ENCODE data around the gene EXOC6B. TPM values are rescaled to one million over a fixed set of nuclear protein-coding genes. Genes with fewer than 3 reads are reported as not detected.

EXOC6B gene
- total RNA-seq, 2 donors from 2014 or later: 51.3 to 68.9 TPM

DNA sequence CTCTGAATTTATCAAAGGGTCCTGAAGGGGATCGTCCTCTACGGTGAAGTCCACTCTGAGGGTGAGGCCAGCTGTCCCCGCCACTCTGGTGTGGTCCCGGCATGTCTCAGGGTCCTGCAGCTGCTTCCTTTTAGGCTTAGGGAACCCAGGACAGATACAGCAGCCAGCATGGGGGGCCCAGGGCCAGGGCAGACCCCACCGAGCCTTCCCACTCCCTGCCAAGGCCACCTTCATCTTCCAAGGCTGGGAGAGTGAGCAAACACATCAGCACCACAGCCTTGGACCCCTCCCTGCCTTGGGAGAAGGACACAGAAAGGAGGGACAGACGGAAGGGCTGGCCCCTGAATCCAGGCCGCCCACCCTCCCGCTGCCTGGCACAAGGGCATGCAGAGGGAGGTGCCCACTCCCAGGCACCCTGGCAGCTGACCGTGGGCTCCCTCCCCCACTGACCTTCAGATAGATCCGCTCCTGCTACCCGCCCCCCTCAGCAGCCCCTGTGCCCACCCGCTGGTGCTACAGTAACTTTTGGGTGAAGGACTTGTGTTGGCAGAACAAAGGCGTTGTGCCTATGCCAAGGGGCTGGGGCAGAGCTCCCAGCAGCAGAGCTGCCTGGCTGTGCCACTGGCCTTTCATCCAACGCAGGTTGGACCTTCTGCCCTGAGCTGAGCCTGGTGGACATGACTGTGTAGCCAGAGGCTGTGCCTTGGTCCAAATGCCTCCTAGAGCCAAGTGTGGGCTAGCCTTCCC is 685.8 kb downstream of the EXOC6B start:
- no peaks in the 10 kb centered on the region for H3K36me3 Mint-ChIP-seq (ENCODE audit: low read depth)
- H3K27ac Mint-ChIP-seq: no peak overlapping the region
- Histone ChIP-seq H3K9me3 (ENCODE audit: control insufficient read depth, low read length) (no peaks in the 10 kb centered on the region), H3K4me3 (ENCODE audit: low read length) (no peak overlapping the region), H3K27ac (ENCODE audit: low read depth, low read length) (no peak overlapping the region), H3K36me3 (ENCODE audit: control insufficient read depth, insufficient read depth, low read length) (no peaks in the 10 kb centered on the region), H3K4me1 (ENCODE audit: control insufficient read depth, insufficient read depth, low read length) (no peaks in the 10 kb centered on the region), H3K9ac (ENCODE audit: extremely low read depth, low read length, poor library complexity, severe bottlenecking) (no peak overlapping the region), H3K27me3 (ENCODE audit: control insufficient read depth, insufficient read depth, low read length, poor library complexity, severe bottlenecking) (peaks cover 70% of the 10 kb centered on the region)
- H3K9me3 Mint-ChIP-seq: no peaks in the 10 kb centered on the region
- WGBS, 2 experiments (ENCODE audit: insufficient coverage in 1 of 2, insufficient read length in 1 of 2): 90% methylated on average over 5 to 14 of the region's 14 CpGs
- H3K4me1 Mint-ChIP-seq: peaks cover 2% of the 10 kb centered on the region
- H3K4me3 Mint-ChIP-seq: no peak overlapping the region
- H3K27me3 Mint-ChIP-seq (ENCODE audit: insufficient read depth): peaks cover 70% of the 10 kb centered on the region
- TF ChIP-seq, protein P1, sequence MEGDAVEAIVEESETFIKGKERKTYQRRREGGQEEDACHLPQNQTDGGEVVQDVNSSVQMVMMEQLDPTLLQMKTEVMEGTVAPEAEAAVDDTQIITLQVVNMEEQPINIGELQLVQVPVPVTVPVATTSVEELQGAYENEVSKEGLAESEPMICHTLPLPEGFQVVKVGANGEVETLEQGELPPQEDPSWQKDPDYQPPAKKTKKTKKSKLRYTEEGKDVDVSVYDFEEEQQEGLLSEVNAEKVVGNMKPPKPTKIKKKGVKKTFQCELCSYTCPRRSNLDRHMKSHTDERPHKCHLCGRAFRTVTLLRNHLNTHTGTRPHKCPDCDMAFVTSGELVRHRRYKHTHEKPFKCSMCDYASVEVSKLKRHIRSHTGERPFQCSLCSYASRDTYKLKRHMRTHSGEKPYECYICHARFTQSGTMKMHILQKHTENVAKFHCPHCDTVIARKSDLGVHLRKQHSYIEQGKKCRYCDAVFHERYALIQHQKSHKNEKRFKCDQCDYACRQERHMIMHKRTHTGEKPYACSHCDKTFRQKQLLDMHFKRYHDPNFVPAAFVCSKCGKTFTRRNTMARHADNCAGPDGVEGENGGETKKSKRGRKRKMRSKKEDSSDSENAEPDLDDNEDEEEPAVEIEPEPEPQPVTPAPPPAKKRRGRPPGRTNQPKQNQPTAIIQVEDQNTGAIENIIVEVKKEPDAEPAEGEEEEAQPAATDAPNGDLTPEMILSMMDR (conservative IDR thresholded peaks at IDR 0.05): no peak
- DNase-seq: peak; percentile 22

DNA sequence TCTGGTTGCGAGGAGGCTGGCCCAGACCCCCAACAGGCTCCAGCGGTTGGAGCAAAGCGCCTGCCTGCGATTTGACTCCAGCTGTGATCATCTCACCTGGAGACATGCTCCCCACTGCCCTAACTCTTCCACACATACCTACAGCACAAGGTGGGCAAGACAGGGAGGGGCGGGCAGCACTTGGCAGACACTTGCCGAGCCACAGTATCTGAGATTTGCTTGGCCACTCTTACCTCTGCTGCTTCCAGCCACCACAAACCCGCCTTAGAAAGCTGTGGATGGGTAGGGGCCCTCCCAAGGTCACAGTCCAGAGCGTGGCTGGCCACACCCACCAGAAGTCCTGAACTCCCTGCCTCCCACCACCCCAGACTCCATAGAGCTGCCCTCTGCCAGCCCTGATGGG is 686.4 kb downstream of the EXOC6B start:
- Histone ChIP-seq H3K4me3 (ENCODE audit: low read length) (no peak overlapping the region), H3K27ac (ENCODE audit: low read depth, low read length) (no peak overlapping the region), H3K9ac (ENCODE audit: extremely low read depth, low read length, poor library complexity, severe bottlenecking) (no peak overlapping the region), H3K27me3 (ENCODE audit: control insufficient read depth, insufficient read depth, low read length, poor library complexity, severe bottlenecking) (peaks cover 64% of the 10 kb centered on the region), H3K4me1 (ENCODE audit: control insufficient read depth, insufficient read depth, low read length) (no peaks in the 10 kb centered on the region), H3K36me3 (ENCODE audit: control insufficient read depth, insufficient read depth, low read length) (no peaks in the 10 kb centered on the region), H3K9me3 (ENCODE audit: control insufficient read depth, low read length) (no peaks in the 10 kb centered on the region)
- peak; percentile 35 for DNase-seq
- Mint-ChIP-seq H3K27ac (no peak overlapping the region), H3K4me1 (peaks cover 2% of the 10 kb centered on the region), H3K9me3 (no peaks in the 10 kb centered on the region), H3K4me3 (no peak overlapping the region), H3K36me3 (ENCODE audit: low read depth) (no peaks in the 10 kb centered on the region), H3K27me3 (ENCODE audit: insufficient read depth) (peaks cover 67% of the 10 kb centered on the region)
- 86 to 95% methylated on average over 3 to 8 of the region's 8 CpGs for whole genome bisulfite sequencing, 2 experiments (ENCODE audit: insufficient coverage in 1 of 2, insufficient read length in 1 of 2)
- TF ChIP-seq, protein P1 (conservative IDR thresholded peaks at IDR 0.05): no peak

DNA sequence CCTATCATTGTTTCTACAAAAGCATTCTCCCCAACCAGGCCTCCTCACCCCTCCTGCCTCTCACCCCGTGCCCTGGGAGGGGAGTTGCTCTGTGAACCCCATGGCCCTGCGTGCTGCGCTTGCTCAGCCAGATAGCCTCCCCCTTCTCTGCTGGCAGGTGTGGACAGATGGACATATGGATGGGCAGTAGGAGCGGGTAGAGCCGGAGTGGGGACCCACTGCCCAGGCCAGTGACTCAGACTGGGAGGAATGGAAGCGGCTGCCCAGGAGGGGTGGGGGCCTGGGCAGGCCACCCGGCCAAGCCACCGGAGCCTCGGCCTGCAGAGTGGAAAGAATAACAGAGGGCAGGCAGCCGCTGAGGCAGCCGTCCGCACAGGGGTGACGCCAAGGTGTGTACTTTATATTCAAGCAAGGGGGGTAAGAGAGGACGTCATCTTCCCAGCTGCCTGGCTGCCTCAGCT is 686.9 kb downstream of the EXOC6B start:
- Histone ChIP-seq H3K36me3 (ENCODE audit: control insufficient read depth, insufficient read depth, low read length) (no peaks in the 10 kb centered on the region), H3K27ac (ENCODE audit: low read depth, low read length) (no peak overlapping the region), H3K9me3 (ENCODE audit: control insufficient read depth, low read length) (no peaks in the 10 kb centered on the region), H3K9ac (ENCODE audit: extremely low read depth, low read length, poor library complexity, severe bottlenecking) (no peak overlapping the region), H3K4me3 (ENCODE audit: low read length) (no peak overlapping the region), H3K4me1 (ENCODE audit: control insufficient read depth, insufficient read depth, low read length) (no peaks in the 10 kb centered on the region), H3K27me3 (ENCODE audit: control insufficient read depth, insufficient read depth, low read length, poor library complexity, severe bottlenecking) (peaks cover 59% of the 10 kb centered on the region)
- H3K36me3 Mint-ChIP-seq (ENCODE audit: low read depth): no peaks in the 10 kb centered on the region
- H3K4me3 Mint-ChIP-seq: no peak overlapping the region
- 89 to 95% methylated on average over 6 to 14 of the region's 14 CpGs for WGBS, 2 experiments (ENCODE audit: insufficient coverage in 1 of 2, insufficient read length in 1 of 2)
- no peak overlapping the region for H3K27ac Mint-ChIP-seq
- H3K9me3 Mint-ChIP-seq: no peaks in the 10 kb centered on the region
- no peak for DNase-seq
- H3K27me3 Mint-ChIP-seq (ENCODE audit: insufficient read depth): peaks cover 62% of the 10 kb centered on the region
- TF ChIP-seq, protein P1 (conservative IDR thresholded peaks at IDR 0.05): no peak
- peaks cover 2% of the 10 kb centered on the region for H3K4me1 Mint-ChIP-seq
